ENCODE results near the gene ZFP3.
"Not testable (repeated sequence)": the region's sequence is repeated elsewhere in the genome, so short reads cannot be mapped to it uniquely, and the experiment has no call there.

Gene ZFP3

DNA sequence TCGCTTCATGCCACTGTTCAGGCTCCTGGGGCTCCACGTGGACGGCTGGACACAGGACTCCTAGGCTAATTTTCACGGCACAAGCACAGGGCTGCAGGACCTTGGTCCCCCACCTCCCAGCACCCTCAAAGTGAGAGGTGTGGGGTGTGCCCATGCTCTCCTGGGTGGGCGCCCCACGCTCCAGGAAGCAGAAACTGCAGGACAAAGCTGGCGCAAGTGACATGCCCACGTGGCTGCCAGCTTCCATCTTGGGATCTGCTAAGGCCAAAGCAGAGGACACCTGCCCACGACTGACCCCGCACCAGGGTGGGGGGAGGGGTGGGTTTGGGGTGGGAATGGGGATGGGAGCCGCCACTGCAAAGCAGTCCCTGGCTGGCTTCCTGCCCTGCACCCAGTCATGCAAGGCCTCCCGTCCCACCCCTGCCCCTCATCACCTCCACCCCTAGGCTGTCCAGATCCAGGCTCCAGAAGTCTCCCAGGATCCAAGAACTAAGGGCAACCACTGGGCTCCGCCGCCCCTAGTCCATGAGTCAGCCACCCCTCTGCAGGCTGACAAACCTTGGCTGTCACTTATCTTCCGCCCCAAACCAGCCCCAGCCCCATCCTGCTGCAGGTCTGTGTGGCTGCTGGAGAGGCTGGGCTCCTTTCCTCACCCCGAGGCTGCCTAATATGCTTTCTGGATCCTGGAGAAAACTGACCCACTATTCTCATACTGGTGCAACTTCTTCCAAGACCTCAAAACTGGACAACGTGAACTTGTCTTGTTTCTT is 48.6 kb downstream of the ZFP3 start:
- DNase-seq: no peak

DNA sequence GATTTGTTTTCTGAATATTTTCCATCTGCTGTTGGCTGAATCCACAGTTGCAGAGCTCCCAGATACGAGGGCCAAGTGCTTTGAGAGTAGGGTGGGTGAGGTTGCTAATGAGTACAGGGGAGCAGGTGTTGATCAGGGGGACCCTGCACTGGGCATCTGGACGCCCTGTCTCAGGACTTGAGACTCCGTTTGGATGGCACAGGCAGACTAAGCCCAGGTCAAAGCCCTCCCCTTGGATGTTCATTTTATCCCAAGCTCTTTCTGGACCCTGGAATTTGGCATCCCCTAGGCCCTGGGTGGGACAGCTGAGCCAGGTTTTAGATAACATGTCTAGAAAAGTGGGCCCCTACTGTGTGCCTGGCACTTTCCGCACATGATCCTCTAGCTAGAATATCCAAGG is 49.6 kb downstream of the ZFP3 start:
- DNase-seq: no peak

DNA sequence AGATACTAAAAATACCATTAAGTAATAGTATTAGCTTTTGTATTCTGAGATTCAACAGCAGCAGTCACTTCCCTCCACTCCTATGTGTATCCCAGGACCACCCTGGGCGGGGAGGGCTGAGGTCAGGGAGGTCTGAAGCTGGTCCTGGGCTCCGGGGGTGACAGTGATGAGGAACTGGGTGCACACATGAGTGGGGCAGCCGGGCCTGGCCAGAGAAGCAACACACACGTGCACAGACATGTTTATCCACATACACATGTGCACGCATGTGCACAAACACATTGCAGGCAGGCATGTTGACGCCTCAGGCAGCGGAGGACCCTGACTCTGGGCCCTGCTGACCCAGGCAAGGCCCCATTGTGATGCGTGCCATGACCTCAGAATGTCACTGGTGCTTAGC is 50.1 kb downstream of the ZFP3 start:
- DNase-seq: not testable (repeated sequence)

DNA sequence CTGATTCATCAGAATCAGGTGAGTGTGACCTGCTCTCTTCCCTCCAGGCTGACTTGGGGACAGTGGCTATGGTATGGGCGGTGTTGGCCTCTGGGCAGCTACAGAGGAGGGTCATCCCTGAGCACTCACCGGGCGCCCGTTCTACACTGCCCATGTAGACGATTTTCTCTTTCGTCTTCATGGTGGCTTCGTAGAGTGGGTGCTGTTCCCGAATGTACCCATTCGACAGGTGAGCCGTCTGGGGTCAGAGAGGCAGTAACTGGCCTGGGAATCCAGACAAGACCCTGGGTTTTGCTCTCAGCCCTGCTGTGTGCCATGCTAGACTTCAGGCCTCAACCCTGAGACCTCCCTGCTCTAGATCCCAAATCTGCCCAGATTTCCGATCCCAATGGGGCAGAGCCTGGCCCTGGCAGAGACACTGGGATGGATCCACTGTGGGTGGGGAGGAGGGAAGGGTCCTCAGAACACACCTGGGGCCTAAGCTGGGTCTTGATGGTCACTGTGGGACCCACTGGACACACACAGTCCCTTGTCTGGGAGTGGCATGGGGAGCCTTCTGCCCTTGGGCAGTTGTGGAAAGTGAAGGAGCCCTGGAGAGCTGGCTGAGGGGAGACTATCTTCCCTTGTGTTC is 50.8 kb downstream of the ZFP3 start:
- DNase-seq: no peak

DNA sequence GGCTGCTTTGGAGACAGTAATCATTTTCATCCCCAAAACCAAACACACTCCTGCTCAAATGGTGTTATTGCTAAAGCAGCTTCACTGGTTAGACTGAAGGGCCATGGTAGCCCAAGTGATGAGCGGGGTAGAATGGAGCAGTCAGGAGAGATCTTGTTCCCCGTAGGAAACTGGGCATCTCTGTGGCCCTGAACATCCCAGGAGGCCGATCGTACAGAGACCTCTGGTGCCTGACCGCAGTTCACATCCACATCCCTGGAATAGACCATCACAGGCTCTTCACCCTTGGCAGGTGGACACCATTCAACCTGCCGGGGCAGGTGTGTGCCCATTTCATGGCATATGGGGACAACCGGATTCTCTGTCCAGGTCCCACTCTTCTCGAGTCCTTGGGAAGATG is 51.5 kb downstream of the ZFP3 start:
- not testable (repeated sequence) for DNase-seq

DNA sequence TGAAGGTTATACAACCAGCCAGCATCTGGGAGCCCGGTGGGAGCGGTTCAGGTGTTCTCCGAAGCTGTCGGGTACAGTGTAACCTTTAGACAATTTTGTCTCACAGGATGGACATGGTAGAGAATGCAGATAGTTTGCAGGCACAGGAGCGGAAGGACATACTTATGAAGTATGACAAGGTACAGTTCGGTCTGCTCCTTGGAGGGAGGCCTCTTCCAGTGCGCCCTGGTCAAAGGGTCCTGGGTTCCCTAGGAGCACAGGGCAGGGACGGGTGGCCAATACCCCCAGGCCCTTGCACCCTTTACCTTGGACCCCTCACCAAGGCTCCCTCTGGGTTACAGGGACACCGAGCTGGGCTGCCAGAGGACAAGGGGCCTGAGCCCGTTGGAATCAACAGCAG is 52.0 kb downstream of the ZFP3 start:
- DNase-seq: not testable (repeated sequence)

DNA sequence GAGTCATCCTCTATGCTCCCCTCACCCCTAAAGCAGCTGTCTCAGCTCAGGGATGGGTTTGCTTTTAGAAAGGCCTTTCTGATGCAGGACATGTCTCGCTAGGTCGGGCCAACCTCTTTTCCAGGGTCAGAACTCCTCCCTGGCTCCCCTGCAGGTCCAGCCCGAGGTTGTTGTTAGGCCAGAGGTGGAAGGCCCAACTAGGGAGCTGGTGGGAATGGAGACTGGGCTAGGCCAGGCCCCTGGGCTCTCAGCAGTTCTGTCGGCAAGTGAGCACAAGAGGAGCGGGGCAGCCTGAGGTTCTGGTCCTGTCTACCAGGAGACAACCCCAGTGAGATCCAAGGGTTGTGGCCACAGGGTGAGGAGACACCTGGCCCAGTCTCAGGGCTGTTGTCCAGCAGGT is 52.4 kb downstream of the ZFP3 start:
- not testable (repeated sequence) for DNase-seq

DNA sequence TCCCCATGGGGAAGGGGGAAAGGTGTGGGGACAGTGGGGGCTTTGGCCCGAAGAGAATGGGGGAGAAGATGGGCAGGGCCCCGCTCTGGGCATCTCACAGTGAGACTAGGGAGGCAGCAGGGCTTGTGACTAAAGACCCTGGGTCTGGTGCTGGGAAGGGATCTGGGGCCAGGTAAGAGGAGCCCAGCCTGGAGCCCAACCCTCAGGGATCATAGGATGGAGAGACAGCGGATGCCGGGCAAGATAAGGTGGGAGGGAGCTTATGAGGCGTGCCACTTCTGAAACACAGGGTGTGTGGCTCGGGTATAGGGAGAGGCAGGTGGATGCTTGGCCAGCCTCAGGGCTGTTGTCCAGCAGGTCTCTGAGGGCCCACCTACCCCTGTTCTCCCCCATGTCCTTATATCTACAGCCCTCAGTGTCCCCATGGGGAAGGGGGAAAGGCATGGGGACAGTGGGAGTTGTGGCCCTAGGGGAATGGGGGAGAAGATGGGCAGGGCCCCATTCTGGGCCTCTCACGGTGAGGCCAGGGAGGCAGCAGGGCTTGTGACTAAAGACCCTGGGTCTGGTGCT is 53.0 kb downstream of the ZFP3 start:
- no peak for DNase-seq

DNA sequence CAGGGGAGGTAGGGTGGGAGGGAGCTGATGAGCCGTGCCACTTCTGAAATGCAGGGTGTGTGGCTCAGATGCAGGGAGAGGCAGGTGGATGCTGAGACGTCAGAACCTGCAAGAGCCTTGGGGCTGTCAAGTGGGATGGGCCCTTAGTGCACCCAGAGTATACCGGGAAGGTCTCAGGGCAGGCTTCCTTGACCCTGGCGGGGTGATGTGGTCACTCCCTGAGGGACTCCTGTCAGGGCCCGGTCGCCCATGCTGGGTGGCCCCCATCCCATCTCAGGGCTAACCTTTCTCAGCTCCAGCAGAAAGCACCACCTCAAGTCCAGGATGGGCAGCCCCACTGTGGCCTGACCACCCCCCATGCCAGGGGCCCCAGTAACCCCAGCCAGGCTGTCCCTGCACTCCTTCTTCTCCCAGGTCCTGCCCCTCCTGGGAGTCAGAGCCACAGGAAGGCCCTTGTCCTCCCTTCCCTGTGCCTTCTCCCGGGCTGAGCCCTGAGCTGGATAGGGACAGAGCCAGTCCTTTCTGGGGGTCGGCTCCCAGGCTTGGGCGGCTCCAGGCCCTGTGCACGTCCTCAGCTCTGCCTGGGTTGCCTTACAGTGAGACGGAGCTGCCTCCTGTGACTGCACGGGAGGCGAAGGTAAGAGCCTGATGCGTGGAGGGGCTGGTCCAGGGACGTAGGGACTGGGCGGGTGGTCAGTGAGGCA is 53.7 kb downstream of the ZFP3 start:
- not testable (repeated sequence) for DNase-seq

DNA sequence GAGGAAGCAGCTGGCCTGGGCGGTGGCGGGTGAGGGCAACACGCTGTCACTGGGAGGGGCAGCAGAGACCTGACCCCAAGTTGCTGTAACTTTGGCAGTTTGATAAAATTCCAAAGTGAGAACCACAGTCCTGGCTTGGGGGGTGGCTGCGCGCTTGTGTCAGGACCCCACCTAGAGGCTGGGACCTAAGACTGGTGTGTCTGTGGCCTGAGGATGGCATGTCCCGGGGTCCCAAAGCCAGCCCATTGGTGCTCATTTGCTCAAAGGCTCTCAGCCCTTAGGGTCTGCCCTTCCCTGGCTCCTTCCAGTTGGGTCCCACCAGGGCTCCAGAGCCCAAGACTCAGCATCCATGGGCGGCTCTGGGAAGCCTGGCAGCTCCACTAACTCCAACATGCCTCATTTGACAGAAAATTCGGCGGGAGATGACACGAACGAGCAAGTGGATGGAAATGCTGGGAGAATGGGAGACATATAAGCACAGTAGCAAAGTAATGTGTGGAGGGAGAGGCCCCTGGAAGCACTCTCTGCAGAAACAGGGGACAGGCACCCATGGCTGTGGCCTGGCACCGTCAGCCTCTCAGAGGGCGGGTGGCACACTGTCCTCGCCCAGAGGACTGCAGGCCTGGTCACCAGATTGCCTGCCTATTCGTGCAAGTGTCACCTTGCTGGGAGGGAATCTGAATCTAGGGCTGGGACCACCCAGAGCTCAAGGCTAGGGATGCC is 54.4 kb downstream of the ZFP3 start:
- not testable (repeated sequence) for DNase-seq

DNA sequence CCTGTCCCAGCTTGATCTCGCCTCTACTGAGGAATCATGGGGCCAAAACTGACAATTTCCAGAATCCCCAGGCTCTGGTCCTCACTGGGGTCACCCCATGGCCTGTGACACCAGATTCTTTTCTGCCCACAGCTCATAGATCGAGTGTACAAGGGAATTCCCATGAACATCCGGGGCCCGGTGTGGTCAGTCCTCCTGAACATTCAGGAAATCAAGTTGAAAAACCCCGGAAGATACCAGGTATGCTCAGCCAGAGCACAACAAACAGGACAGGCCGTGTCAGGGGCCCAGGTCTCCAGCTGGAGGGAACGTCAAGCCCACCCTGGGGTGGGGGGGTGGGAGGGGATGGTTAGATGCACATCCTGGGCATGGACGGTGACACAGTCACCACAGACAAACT is 55.0 kb downstream of the ZFP3 start:
- no peak for DNase-seq

DNA sequence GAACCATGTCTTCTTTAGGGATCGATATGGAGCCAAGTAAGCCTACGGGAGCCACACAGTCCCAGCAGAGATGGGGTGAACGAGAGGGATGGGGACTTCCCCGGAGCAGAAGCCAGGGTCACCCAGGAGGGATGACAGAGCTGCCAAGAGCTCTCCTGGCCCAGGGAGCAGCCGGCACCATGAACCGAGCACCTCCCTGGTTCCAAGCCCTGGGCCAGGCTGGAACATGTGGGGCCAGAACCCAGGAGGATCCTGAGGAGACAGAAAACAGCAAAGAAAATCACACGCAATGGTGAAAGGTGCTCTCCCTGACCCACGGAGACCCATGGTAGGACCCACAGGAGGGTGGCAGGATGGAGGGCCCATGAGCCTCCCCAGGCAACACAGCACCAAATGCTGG is 55.7 kb downstream of the ZFP3 start:
- DNase-seq: not testable (repeated sequence)

DNA sequence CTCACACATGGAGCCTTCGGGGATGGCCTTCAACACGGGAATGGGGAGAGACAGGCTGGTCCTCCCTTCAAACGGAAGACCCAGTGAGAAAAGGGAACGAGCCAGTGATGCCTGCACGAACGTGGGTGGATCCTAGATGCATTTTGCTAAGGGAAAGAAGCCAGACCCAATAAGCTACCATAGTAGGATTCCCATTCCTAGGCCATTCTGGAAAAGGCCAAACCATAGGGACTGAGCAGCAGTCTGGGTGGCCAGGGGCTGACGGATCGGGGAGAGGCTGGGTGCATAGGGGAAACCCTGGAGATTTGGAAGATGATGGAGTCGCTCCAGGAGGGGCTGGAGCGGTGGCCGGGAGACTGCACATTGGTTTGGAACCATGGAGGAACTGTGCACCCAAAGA is 56.3 kb downstream of the ZFP3 start:
- not testable (repeated sequence) for DNase-seq

DNA sequence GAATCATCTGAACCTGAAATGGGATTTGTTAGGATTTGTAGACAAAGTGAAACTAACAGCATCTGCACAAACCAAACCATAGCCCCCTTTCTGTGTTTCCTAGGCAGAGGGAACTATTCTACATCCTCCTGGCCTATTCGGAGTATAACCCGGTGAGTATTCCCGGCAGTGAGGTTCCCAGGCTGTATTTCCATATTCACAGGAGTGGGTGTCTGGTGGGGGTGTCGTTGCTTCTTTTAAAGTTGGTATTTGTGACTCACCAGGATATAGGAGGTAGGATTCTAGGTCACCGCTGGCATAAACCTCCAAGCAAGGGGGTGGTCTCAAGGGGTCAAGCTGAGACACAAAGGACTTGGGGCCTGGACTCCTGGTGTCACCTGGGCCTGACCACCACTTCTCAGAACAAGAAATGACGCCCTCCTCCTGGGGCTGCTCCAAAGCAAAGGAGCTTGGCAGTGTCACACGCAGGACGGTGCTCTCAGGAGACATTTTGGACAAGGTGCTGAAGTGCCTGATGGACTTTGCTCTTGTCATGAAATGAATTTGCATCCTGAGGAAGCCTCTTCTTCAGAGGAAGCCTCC is 57.0 kb downstream of the ZFP3 start:
- DNase-seq: not testable (repeated sequence)

DNA sequence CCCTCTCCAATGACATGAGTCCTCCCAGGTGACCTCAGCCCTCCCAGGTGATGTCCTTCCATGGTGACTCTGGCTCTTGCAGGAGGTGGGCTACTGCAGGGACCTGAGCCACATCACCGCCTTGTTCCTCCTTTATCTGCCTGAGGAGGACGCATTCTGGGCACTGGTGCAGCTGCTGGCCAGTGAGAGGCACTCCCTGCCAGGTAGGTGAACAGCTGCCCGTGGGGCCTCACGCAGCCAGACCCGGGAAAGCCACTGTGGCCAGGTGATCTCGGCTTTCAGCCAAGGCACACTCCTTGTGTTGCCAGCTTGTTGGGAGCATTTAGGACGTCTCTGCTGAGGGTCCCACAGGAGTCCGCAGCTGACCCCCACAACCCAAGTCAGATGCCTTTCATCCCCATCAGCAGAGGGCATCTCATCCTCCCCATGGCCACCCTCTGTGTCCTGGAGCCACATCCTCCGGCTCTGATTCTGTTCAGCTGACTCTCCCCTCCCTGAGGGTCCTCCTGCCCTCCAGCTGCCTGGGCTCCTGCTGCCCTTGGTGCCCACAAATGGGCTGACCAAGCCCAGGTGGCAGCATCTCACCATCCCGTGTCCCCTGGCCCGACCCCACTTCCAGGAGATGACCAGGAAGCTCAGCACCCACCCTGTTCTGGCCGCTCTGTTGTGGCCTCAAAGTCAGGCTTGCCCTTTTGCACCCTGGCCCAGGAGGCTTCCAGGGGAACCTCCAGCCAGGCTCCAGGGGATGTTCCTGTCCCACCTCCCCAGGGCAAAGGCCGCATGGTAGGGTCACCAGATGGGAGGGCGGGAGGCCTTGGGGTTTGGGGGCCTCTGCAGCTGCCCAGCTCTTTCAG is 57.7 kb downstream of the ZFP3 start:
- DNase-seq: no peak

DNA sequence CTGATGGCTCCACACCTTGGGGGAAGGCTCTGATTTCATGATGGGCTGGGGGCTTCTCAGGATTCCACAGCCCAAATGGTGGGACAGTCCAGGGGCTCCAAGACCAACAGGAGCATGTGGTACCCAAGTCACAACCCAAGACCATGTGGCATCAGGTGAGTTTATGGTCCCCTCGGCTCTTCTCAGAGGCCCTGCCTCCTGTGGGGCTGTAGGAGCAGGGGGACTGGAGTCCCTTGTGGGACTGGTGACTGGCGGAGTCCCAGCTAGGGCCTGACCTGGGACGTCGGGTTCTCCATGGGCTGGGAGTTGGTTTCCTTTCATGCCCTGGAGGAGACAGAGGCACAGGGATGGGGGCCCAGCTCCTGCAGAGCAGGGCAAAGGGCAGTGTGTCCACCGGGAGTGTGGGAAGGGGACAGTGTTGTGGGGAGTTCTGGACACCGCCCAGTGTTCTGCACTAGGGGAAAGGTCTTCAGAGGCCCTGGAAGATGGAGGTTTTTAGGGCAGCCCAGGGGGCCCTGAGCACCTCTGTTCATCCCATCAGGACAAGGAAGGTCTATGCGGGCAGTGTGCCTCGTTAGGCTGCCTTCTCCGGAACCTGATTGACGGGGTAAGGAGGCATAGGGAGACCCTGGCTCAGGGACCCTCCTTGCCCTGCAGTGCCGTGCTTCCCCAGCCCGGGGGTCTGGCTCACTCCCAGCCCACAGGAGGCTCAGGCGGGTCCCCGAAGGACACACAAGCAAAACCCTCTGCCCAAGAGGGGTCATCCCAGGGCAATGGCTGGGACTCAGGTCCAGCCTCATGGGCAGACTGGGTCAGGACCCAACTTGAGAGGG is 58.5 kb downstream of the ZFP3 start:
- DNase-seq: not testable (repeated sequence)

DNA sequence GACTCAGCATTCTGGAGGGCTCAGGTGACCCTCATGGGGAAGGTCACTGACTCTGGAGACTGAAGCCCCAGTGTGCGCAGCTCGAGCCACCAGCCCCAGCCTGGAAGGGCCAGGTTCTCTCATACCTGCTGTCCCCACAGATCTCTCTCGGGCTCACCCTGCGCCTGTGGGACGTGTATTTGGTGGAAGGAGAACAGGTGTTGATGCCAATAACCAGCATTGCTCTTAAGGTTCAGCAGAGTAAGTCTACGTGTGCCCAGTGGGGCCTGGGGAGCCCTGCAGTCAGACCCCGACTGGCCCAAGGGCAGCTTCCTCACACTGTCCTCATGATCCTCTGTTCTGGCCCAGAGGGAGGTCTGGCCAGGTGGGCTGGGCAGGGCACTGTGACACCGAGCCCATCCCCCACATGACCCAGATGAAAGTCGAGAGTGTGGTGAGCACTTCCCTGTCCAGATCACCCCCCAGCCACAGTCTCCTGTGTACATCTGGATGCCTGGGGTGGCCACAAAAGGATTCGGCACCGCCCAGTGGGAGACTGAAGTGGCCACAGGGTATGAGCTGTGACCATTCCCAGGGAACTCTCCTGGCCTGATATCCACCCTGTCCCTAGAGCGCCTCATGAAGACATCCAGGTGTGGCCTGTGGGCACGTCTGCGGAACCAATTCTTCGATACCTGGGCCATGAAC is 59.4 kb downstream of the ZFP3 start:
- DNase-seq: not testable (repeated sequence)

DNA sequence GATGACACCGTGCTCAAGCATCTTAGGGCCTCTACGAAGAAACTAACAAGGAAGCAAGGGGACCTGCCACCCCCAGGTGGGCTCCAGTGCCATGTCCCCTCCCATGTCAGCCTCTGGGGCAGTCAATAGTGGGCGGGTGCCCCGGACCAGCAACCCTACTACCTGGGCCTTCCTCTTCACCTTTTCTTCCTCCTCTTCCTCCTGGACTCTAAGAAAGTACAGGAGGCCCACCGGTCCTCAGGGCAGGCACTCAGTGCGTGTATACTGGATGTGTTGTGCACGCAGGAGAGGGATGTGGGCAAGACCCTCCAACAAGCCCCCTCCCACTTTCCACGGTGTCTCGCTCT is 59.9 kb downstream of the ZFP3 start:
- not testable (repeated sequence) for DNase-seq

DNA sequence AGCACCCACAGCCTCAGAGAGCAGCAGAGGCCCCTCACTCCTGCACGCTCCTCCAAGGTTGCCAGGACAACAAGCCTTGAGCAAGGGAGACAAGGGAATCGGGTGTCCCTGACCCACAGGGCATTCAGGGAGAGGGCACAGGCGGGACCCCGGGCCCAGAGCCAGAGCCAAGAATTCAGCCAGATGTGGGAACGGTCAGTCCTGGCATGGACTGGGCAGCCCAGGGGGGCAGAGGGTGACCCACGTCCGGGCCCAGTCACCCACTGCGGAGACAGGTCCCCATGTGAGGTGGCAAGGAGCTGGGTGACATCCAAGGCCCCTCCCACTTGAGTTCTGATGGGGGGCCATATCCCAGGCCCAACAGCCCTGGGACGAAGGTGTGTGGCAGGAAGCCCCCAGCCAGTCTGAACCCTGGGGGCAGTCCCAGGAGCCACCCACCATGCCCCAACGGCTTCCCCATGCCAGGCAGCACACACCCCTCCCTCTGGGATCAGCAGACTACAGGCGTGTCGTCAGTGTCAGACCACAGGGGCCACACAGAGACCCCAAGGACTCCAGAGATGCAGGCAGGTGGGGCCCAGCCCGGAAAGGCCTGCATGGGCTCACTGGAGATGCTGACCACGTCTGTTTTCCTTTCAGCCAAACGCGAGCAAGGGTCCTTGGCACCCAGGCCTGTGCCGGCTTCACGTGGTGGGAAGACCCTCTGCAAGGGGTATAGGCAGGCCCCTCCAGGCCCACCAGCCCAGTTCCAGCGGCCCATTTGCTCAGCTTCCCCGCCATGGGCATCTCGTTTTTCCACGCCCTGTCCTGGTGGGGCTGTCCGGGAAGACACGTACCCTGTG is 60.6 kb downstream of the ZFP3 start:
- no peak for DNase-seq
